Neural progenitor cell (in vitro differentiated cells): ENCODE measurements around the gene RRM1. TPM values are rescaled to one million over a fixed set of nuclear protein-coding genes. Genes with fewer than 3 reads are reported as not detected.

Experiments
- DNase-seq: peaks from one replicate; pipeline ENCODE4 v3.0.0-alpha.2; 2016; ENCODE audit warnings: low spot score
- H2AFZ ChIP-seq: fragments of 200-600 bp; sonication (generic); replicated peaks from 2 replicates; pipeline ENCODE4 v1.6.1; 2016; ENCODE audit warnings: antibody characterized with exemption
- H3F3A ChIP-seq: fragments of 200-600 bp; sonication (generic); 2 replicates; pipeline ENCODE4 v1.6.1; 2016; ENCODE audit warnings: antibody characterized with exemption, low read depth
- H3K27ac ChIP-seq: fragments of 200-600 bp; sonication (generic); 2 replicates; pipeline ENCODE4 v1.5.1; 2016; ENCODE audit warnings: mild to moderate bottlenecking
- H3K27me3 ChIP-seq: fragments of 200-600 bp; sonication (generic); 2 replicates; pipeline ENCODE4 v1.6.1; 2016; ENCODE audit warnings: mild to moderate bottlenecking, moderate library complexity
- H3K36me3 ChIP-seq: fragments of 200-600 bp; sonication (generic); 2 replicates; pipeline ENCODE4 v1.5.1; 2016
- H3K4me1 ChIP-seq: fragments of 200-600 bp; sonication (generic); 2 replicates; pipeline ENCODE4 v1.6.1; 2016; ENCODE audit warnings: mixed run types
- H3K4me2 ChIP-seq: fragments of 200-600 bp; sonication (generic); 2 replicates; pipeline ENCODE4 v1.6.1; 2016
- H3K4me3 ChIP-seq: fragments of 200-600 bp; sonication (generic); 2 replicates; pipeline ENCODE4 v1.5.1; 2016
- H3K79me2 ChIP-seq: fragments of 200-600 bp; sonication (generic); 2 replicates; pipeline ENCODE4 v1.6.1; 2016; ENCODE audit warnings: low read depth
- H3K9ac ChIP-seq: fragments of 200-600 bp; sonication (generic); 2 replicates; pipeline ENCODE4 v1.6.1; 2016
- H3K9me3 ChIP-seq: fragments of 200-600 bp; sonication (generic); 2 replicates; pipeline ENCODE4 v1.5.1; 2016; ENCODE audit warnings: low read depth
- H4K20me1 ChIP-seq: fragments of 200-600 bp; sonication (generic); 2 replicates; pipeline ENCODE4 v1.6.1; 2016; ENCODE audit warnings: low read depth
- H3K27ac Mint-ChIP-seq: 3 replicates; pipeline ENCODE4 v1.8.0; 2021; ENCODE audit warnings: mixed read lengths
- H3K27me3 Mint-ChIP-seq: 2 replicates; pipeline ENCODE4 v1.8.0; 2022; ENCODE audit warnings: low read depth, mild to moderate bottlenecking, inconsistent platforms, moderate library complexity, mixed read lengths; ENCODE audit not compliant: insufficient read depth
- H3K36me3 Mint-ChIP-seq: 3 replicates; pipeline ENCODE4 v1.8.0; 2021; ENCODE audit warnings: mixed read lengths
- H3K4me1 Mint-ChIP-seq: 3 replicates; pipeline ENCODE4 v1.8.0; 2021; ENCODE audit warnings: mixed read lengths
- H3K4me3 Mint-ChIP-seq: 3 replicates; pipeline ENCODE4 v1.8.0; 2021; ENCODE audit warnings: mild to moderate bottlenecking, moderate library complexity, mixed read lengths
- H3K9me3 Mint-ChIP-seq: 3 replicates; pipeline ENCODE4 v1.8.0; 2020; ENCODE audit warnings: mixed read lengths
- EZH2 ChIP-seq: fragments of 200-600 bp; sonication (generic); IDR thresholded peaks from 2 replicates; pipeline ENCODE4 v1.6.1; 2017; ENCODE audit warnings: antibody characterized with exemption, mild to moderate bottlenecking, moderate library complexity
- EZH2phosphoT487 ChIP-seq: fragments of 200-600 bp; sonication (generic); IDR thresholded peaks from 2 replicates; pipeline ENCODE4 v1.6.1; 2017; ENCODE audit warnings: antibody characterized with exemption
- total RNA-seq: library from RNA; depleted of rRNA; stranded (reverse); fragments of >200 nt; gene quantifications from 2 replicates; pipeline ENCODE4 v1.2.3, GENCODE V29; 2015; ENCODE audit warnings: low replicate concordance
- TF ChIP-seq, protein P1 (sequence below): fragments of 200-600 bp; sonication (generic); IDR thresholded peaks from 2 replicates; pipeline ENCODE4 v1.5.1; 2017; ENCODE audit warnings: antibody characterized with exemption, mild to moderate bottlenecking

RRM1 gene
- total RNA-seq, 1 donor from 2014 or later: 264 TPM

DNA sequence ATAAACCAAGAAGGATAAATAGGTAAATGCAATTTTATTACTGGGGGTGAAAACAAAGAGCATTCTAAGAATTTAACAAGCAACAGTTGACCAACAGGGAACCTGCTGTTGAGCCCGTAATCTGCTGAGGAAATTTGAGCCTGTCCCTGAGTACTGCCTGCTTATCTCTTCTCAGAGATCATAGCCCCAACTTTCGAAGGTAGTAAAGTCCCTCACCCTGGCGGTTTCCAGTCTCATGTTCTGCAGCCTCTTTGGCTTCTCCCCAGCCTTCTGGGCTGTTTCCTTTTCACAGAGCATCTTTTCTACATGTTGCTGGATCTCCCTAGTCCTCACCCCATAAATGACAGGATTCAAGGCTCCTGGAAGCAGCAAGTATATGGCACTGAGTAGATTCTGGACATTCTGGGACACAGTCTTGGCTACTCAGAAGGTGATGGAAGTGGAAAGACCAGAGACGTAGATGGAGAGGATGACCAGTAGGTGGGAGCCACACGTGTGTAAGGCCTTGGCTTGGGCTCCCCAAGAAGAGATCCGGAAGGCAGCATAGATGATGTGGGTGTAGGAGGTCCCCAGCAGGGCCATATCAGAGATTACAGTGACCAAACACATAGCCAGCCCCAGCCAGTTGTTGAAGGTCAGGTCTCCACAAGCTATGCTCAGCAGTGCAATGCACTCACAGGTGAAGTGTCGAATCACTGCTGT, 51.6 kb downstream of the RRM1 start:
- peak overlapping the region; percentile 52 for H3K27ac Mint-ChIP-seq
- H3K36me3 Mint-ChIP-seq: peaks cover 21% of the 10 kb centered on the region

DNA sequence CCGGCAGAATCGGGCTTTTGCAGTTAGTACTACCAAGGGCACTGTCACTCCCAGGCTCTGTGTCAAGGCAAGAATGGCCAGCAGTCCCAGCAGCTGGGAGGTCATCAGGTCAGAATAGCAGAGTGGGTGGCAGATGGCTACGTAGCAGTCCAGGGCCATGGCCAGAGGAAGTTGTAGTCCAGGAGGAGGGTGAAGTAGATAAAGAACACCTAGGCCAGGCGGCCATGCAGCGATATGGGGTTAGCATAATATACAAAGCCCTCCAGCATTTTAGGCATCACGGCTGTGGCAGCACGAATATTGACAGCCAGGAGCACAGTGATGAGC, 52.1 kb downstream of the RRM1 start:
- Mint-ChIP-seq H3K4me1 (no peaks in the 10 kb centered on the region), H3K4me3 (no peak overlapping the region), H3K27me3 (no peaks in the 10 kb centered on the region), H3K27ac (no peak overlapping the region), H3K9me3 (no peaks in the 10 kb centered on the region), H3K36me3 (peaks cover 16% of the 10 kb centered on the region)
- H3K36me3 ChIP-seq: no peaks in the 10 kb centered on the region
- H3K4me3 ChIP-seq: no peak overlapping the region
- no peaks in the 10 kb centered on the region for H3F3A ChIP-seq
- H3K9me3 ChIP-seq: no peaks in the 10 kb centered on the region
- H3K27ac ChIP-seq: no peak overlapping the region
- no peak for DNase-seq
- H3K27me3 ChIP-seq: no peaks in the 10 kb centered on the region
- no peak overlapping the region for H2AFZ ChIP-seq
- no peaks in the 10 kb centered on the region for H4K20me1 ChIP-seq
- TF ChIP-seq EZH2phosphoT487 (no peak), EZH2 (no peak)
- TF ChIP-seq, protein P1, sequence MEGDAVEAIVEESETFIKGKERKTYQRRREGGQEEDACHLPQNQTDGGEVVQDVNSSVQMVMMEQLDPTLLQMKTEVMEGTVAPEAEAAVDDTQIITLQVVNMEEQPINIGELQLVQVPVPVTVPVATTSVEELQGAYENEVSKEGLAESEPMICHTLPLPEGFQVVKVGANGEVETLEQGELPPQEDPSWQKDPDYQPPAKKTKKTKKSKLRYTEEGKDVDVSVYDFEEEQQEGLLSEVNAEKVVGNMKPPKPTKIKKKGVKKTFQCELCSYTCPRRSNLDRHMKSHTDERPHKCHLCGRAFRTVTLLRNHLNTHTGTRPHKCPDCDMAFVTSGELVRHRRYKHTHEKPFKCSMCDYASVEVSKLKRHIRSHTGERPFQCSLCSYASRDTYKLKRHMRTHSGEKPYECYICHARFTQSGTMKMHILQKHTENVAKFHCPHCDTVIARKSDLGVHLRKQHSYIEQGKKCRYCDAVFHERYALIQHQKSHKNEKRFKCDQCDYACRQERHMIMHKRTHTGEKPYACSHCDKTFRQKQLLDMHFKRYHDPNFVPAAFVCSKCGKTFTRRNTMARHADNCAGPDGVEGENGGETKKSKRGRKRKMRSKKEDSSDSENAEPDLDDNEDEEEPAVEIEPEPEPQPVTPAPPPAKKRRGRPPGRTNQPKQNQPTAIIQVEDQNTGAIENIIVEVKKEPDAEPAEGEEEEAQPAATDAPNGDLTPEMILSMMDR: no peak
- no peak overlapping the region for H3K9ac ChIP-seq
- no peaks in the 10 kb centered on the region for H3K4me1 ChIP-seq
- no peak overlapping the region for H3K4me2 ChIP-seq
- no peaks in the 10 kb centered on the region for H3K79me2 ChIP-seq

More for the DNA sequence above, 51.6 kb downstream of the RRM1 start:
- Histone ChIP-seq H3K27ac (no peak overlapping the region), H3K4me1 (no peaks in the 10 kb centered on the region), H2AFZ (no peak overlapping the region), H3K79me2 (no peaks in the 10 kb centered on the region), H3F3A (no peaks in the 10 kb centered on the region), H4K20me1 (no peaks in the 10 kb centered on the region), H3K36me3 (peaks cover 4% of the 10 kb centered on the region), H3K9me3 (no peaks in the 10 kb centered on the region), H3K27me3 (no peaks in the 10 kb centered on the region), H3K9ac (no peak overlapping the region), H3K4me3 (no peak overlapping the region), H3K4me2 (no peak overlapping the region)
- TF ChIP-seq, protein P1: no peak
- TF ChIP-seq EZH2: no peak
- no peak for TF ChIP-seq EZH2phosphoT487
- no peaks in the 10 kb centered on the region for H3K4me1 Mint-ChIP-seq
- no peak overlapping the region for H3K4me3 Mint-ChIP-seq
- H3K9me3 Mint-ChIP-seq: no peaks in the 10 kb centered on the region
- no peak for DNase-seq
- H3K27me3 Mint-ChIP-seq: no peaks in the 10 kb centered on the region

DNA sequence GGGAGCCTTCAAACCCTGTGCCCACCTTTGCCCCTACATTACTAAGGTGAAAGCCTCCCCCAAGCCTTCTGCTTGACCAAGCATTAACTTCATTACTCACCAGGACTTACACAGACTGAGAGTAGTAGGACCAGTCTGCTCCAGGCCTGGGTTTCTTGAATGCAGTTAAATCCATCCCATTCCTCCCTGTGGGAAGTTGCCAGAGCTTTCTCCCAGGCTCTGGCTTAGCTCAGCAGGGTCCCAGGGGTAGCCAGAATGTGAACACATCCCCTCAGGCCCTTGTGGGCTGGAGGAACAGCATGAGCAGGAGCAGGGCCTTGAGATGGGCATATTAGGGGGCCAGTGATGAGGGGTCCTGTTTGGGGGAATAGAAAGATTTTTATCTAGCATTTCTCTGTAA, 59.9 kb downstream of the RRM1 start:
- Histone ChIP-seq H3K27ac (no peak overlapping the region), H2AFZ (no peak overlapping the region), H3F3A (no peaks in the 10 kb centered on the region), H3K36me3 (no peaks in the 10 kb centered on the region), H3K4me1 (peaks cover 9% of the 10 kb centered on the region), H3K27me3 (no peaks in the 10 kb centered on the region), H3K9ac (no peak overlapping the region), H3K4me3 (no peak overlapping the region), H3K4me2 (no peak overlapping the region), H3K9me3 (no peaks in the 10 kb centered on the region), H3K79me2 (no peaks in the 10 kb centered on the region), H4K20me1 (no peaks in the 10 kb centered on the region)
- Mint-ChIP-seq H3K9me3 (peaks cover 2% of the 10 kb centered on the region), H3K36me3 (no peaks in the 10 kb centered on the region), H3K4me1 (no peaks in the 10 kb centered on the region), H3K27me3 (no peaks in the 10 kb centered on the region), H3K27ac (no peak overlapping the region), H3K4me3 (no peak overlapping the region)
- no peak for TF ChIP-seq EZH2
- TF ChIP-seq, protein P1: no peak
- TF ChIP-seq EZH2phosphoT487: no peak
- DNase-seq: peak; percentile 10
